Progenitor cell of endocrine pancreas (in vitro differentiated cells): ENCODE data around the gene TP53AIP1. TPM values are rescaled to one million over a fixed set of nuclear protein-coding genes. Genes with fewer than 3 reads are reported as not detected.

Experiments used
- DNase-seq: peaks from one replicate; pipeline ENCODE4 v3.0.0; 2021; ENCODE audit warnings: low spot score; ENCODE audit not compliant: unreplicated experiment
- H3K27ac Mint-ChIP-seq: 2 replicates; pipeline ENCODE4 v1.8.0; 2021; ENCODE audit warnings: mild to moderate bottlenecking, moderate library complexity, mixed read lengths
- H3K27me3 Mint-ChIP-seq: 2 replicates; pipeline ENCODE4 v1.8.0; 2021; ENCODE audit warnings: mixed read lengths
- H3K36me3 Mint-ChIP-seq: 2 replicates; pipeline ENCODE4 v1.8.0; 2022; ENCODE audit warnings: mixed read lengths; ENCODE audit not compliant: insufficient read depth
- H3K4me1 Mint-ChIP-seq: 2 replicates; pipeline ENCODE4 v1.8.0; 2021; ENCODE audit warnings: low read depth, mixed read lengths
- H3K4me3 Mint-ChIP-seq: 2 replicates; pipeline ENCODE4 v1.8.0; 2021; ENCODE audit warnings: low read depth, mild to moderate bottlenecking, moderate library complexity, mixed read lengths
- H3K9me3 Mint-ChIP-seq: 2 replicates; pipeline ENCODE4 v1.8.0; 2021; ENCODE audit warnings: low read depth, mixed read lengths
- CTCF ChIP-seq: fragments of 200-600 bp; sonication (generic); IDR thresholded peaks from one replicate; pipeline ENCODE4 v1.5.0; 2021; ENCODE audit warnings: antibody characterized with exemption, mild to moderate bottlenecking; ENCODE audit not compliant: unreplicated experiment
- total RNA-seq: library from RNA; stranded (reverse); gene quantifications from 2 replicates; pipeline ENCODE4 v1.2.1, GENCODE V29; 2021

Gene TP53AIP1
- total RNA-seq, 1 donor from 2014 or later, result 0.12 TPM

- Mint-ChIP-seq H3K4me3 (no peak overlapping the region), H3K27ac (no peak overlapping the region), H3K27me3 (peaks cover 13% of the 10 kb centered on the region), H3K36me3 (no peaks in the 10 kb centered on the region), H3K4me1 (no peaks in the 10 kb centered on the region), H3K9me3 (no peaks in the 10 kb centered on the region)
- no peak for TF ChIP-seq CTCF
- DNase-seq, result no peak
These were observed 4.0 kb upstream of the TP53AIP1 start for GRCh38 chr11:128946648-128947047.

- H3K9me3 Mint-ChIP-seq, result no peaks in the 10 kb centered on the region
- no peak for DNase-seq
- peaks cover 25% of the 10 kb centered on the region for H3K27me3 Mint-ChIP-seq
- H3K4me1 Mint-ChIP-seq, result no peaks in the 10 kb centered on the region
- no peak for TF ChIP-seq CTCF
- H3K36me3 Mint-ChIP-seq, result no peaks in the 10 kb centered on the region
- H3K4me3 Mint-ChIP-seq, result no peak overlapping the region
- H3K27ac Mint-ChIP-seq, result no peak overlapping the region
These were observed 831 bp upstream of the TP53AIP1 start for GRCh38 chr11:128943428-128943976.

GRCh38 chr11:128942272-128942612 is 429 bp downstream of the TP53AIP1 start:
- no peaks in the 10 kb centered on the region for H3K36me3 Mint-ChIP-seq
- no peak overlapping the region for H3K27ac Mint-ChIP-seq
- no peak for DNase-seq
- peaks cover 27% of the 10 kb centered on the region for H3K27me3 Mint-ChIP-seq
- H3K4me1 Mint-ChIP-seq, result peaks cover 2% of the 10 kb centered on the region
- TF ChIP-seq CTCF, result no peak
- H3K4me3 Mint-ChIP-seq, result no peak overlapping the region
- H3K9me3 Mint-ChIP-seq, result no peaks in the 10 kb centered on the region

- H3K4me3 Mint-ChIP-seq, result no peak overlapping the region
- no peaks in the 10 kb centered on the region for H3K36me3 Mint-ChIP-seq
- peaks cover 27% of the 10 kb centered on the region for H3K27me3 Mint-ChIP-seq
- no peaks in the 10 kb centered on the region for H3K9me3 Mint-ChIP-seq
- no peak overlapping the region for H3K27ac Mint-ChIP-seq
- no peak for TF ChIP-seq CTCF
- peaks cover 2% of the 10 kb centered on the region for H3K4me1 Mint-ChIP-seq
- DNase-seq, result no peak
These were observed 949 bp downstream of the TP53AIP1 start for GRCh38 chr11:128941573-128942271.

- Mint-ChIP-seq H3K9me3 (no peaks in the 10 kb centered on the region), H3K4me3 (no peak overlapping the region), H3K27ac (no peak overlapping the region), H3K27me3 (peaks cover 27% of the 10 kb centered on the region), H3K36me3 (no peaks in the 10 kb centered on the region), H3K4me1 (peaks cover 3% of the 10 kb centered on the region)
- no peak for DNase-seq
- TF ChIP-seq CTCF, result no peak
These were observed 1.6 kb downstream of the TP53AIP1 start for GRCh38 chr11:128941110-128941509.
